Endodermal cell (in vitro differentiated cells): ENCODE results near the gene IL21R. TPM values are rescaled to one million over a fixed set of nuclear protein-coding genes. Genes with fewer than 3 reads are reported as not detected.

ENCODE experiments used
- DNase-seq: peaks from one replicate; pipeline ENCODE4 v3.0.0-alpha.2; 2017
- H3K27ac ChIP-seq: 2 replicates; pipeline ENCODE4 v1.5.1; 2013; ENCODE audit warnings: mild to moderate bottlenecking, low read depth, low read length, moderate library complexity
- H3K27me3 ChIP-seq: 2 replicates; pipeline ENCODE4 v1.6.1; 2013; ENCODE audit warnings: mild to moderate bottlenecking, low read length, moderate library complexity; ENCODE audit not compliant: insufficient read depth, control insufficient read depth, poor library complexity, severe bottlenecking
- H3K36me3 ChIP-seq: 2 replicates; pipeline ENCODE4 v1.7.0; 2013; ENCODE audit warnings: mild to moderate bottlenecking, low read length, moderate library complexity; ENCODE audit not compliant: control insufficient read depth, insufficient read depth
- H3K4me1 ChIP-seq: one replicate; pipeline ENCODE4 v1.7.0; 2013; ENCODE audit warnings: low read length; ENCODE audit not compliant: control insufficient read depth, insufficient read depth
- H3K4me3 ChIP-seq: 2 replicates; pipeline ENCODE4 v1.5.1; 2013; ENCODE audit warnings: mild to moderate bottlenecking, low read length, moderate library complexity
- H3K9ac ChIP-seq: 2 replicates; pipeline ENCODE4 v1.6.1; 2013; ENCODE audit warnings: mild to moderate bottlenecking, low read length, moderate library complexity; ENCODE audit not compliant: poor library complexity, severe bottlenecking; ENCODE audit errors: extremely low read depth
- H3K9me3 ChIP-seq: 2 replicates; pipeline ENCODE4 v1.6.1; 2013; ENCODE audit warnings: mild to moderate bottlenecking, low read length, moderate library complexity; ENCODE audit not compliant: control insufficient read depth
- H3K27ac Mint-ChIP-seq: 2 replicates; pipeline ENCODE4 v1.8.0; 2020; ENCODE audit warnings: mixed read lengths
- H3K27me3 Mint-ChIP-seq: 2 replicates; pipeline ENCODE4 v1.8.0; 2021; ENCODE audit warnings: mild to moderate bottlenecking, mixed read lengths; ENCODE audit not compliant: insufficient read depth
- H3K36me3 Mint-ChIP-seq: 2 replicates; pipeline ENCODE4 v1.8.0; 2020; ENCODE audit warnings: low read depth, mixed read lengths
- H3K4me1 Mint-ChIP-seq: 2 replicates; pipeline ENCODE4 v1.8.0; 2020; ENCODE audit warnings: mixed read lengths
- H3K4me3 Mint-ChIP-seq: 2 replicates; pipeline ENCODE4 v1.8.0; 2020; ENCODE audit warnings: mild to moderate bottlenecking, moderate library complexity, mixed read lengths
- H3K9me3 Mint-ChIP-seq: 2 replicates; pipeline ENCODE4 v1.8.0; 2020; ENCODE audit warnings: mild to moderate bottlenecking, mixed read lengths
- CTCF ChIP-seq: fragments of 200-600 bp; sonication (generic); conservative IDR thresholded peaks from 2 replicates; pipeline ENCODE4 v1.5.0; 2021; ENCODE audit warnings: antibody characterized with exemption, mild to moderate bottlenecking
- WGBS, 2 experiments: methylation state at CpG; one replicate each; pipeline versions ENCODE4 v1.1.5 to v1.1.7; 2013; ENCODE audit warnings: missing lambda C conversion rate in 2 of 2, mixed read lengths in 1 of 2; ENCODE audit not compliant: insufficient coverage in 1 of 2, insufficient read length in 1 of 2; 5-methylcytosine and 5-hydroxymethylcytosine counted together
- total RNA-seq, 2 donors: library from RNA; stranded (reverse); fragmentation: NEBNext Ultra II Directional in 1 of 2; extraction: Animal tissue kit (Norgen Biotek cat#: 25700) in 1 of 2; gene quantifications; 2 replicates in 1 of 2; 3 replicates in 1 of 2; pipeline ENCODE4 v1.2.1, GENCODE V29; 2021

The IL21R gene
- total RNA-seq, 2 donors from 2014 or later = 0.18 TPM; not detected in 1

- H3K4me1 Mint-ChIP-seq = no peaks in the 10 kb centered on the region
- no peak for DNase-seq
- no peaks in the 10 kb centered on the region for H3K4me1 ChIP-seq
- no peak overlapping the region for H3K9ac ChIP-seq
- H3K4me3 Mint-ChIP-seq = no peak overlapping the region
- no peaks in the 10 kb centered on the region for H3K9me3 Mint-ChIP-seq
- H3K36me3 ChIP-seq = peaks cover 99% of the 10 kb centered on the region
- no peak overlapping the region for H3K4me3 ChIP-seq
- 90 to 95% methylated on average over 14 to 22 of the region's 22 CpGs for WGBS, 2 experiments
- H3K27ac Mint-ChIP-seq = no peak overlapping the region
- H3K36me3 Mint-ChIP-seq = peaks cover 81% of the 10 kb centered on the region
- H3K27me3 Mint-ChIP-seq = no peaks in the 10 kb centered on the region
- peaks cover 15% of the 10 kb centered on the region for H3K9me3 ChIP-seq
- no peak for TF ChIP-seq CTCF
- H3K27ac ChIP-seq = no peak overlapping the region
- no peaks in the 10 kb centered on the region for H3K27me3 ChIP-seq
Observed at GRCh38 chr16:27468941-27469531, 67.1 kb downstream of the IL21R start.

- no peak overlapping the region for H3K27ac ChIP-seq
- TF ChIP-seq CTCF = no peak
- peaks cover 100% of the 10 kb centered on the region for H3K36me3 ChIP-seq
- no peaks in the 10 kb centered on the region for H3K27me3 Mint-ChIP-seq
- peaks cover 87% of the 10 kb centered on the region for H3K36me3 Mint-ChIP-seq
- H3K27me3 ChIP-seq = no peaks in the 10 kb centered on the region
- no peak for DNase-seq
- H3K27ac Mint-ChIP-seq = peak overlapping the region; percentile 45
- H3K4me3 Mint-ChIP-seq = no peak overlapping the region
- WGBS, 2 experiments = 92 to 94% methylated on average over 14 to 28 of the region's 28 CpGs
- H3K9me3 ChIP-seq = peaks cover 15% of the 10 kb centered on the region
- no peak overlapping the region for H3K9ac ChIP-seq
- H3K4me1 ChIP-seq = no peaks in the 10 kb centered on the region
- H3K9me3 Mint-ChIP-seq = no peaks in the 10 kb centered on the region
- H3K4me3 ChIP-seq = no peak overlapping the region
- H3K4me1 Mint-ChIP-seq = no peaks in the 10 kb centered on the region
Observed at GRCh38 chr16:27470567-27471431, 68.8 kb downstream of the IL21R start.

GRCh38 chr16:27471661-27472060 lies 69.7 kb downstream of the IL21R start:
- WGBS, 2 experiments = 92 to 95% methylated on average over 11 to 19 of the region's 19 CpGs
- Mint-ChIP-seq H3K9me3 (no peaks in the 10 kb centered on the region), H3K27ac (no peak overlapping the region), H3K4me1 (no peaks in the 10 kb centered on the region), H3K27me3 (no peaks in the 10 kb centered on the region), H3K36me3 (peaks cover 87% of the 10 kb centered on the region), H3K4me3 (no peak overlapping the region)
- H3K9me3 ChIP-seq = peaks cover 15% of the 10 kb centered on the region
- no peaks in the 10 kb centered on the region for H3K4me1 ChIP-seq
- H3K27ac ChIP-seq = no peak overlapping the region
- peaks cover 100% of the 10 kb centered on the region for H3K36me3 ChIP-seq
- TF ChIP-seq CTCF = no peak
- no peak for DNase-seq
- no peak overlapping the region for H3K4me3 ChIP-seq
- H3K9ac ChIP-seq = no peak overlapping the region
- H3K27me3 ChIP-seq = no peaks in the 10 kb centered on the region
